NOMO-1 treated with dmso at 0.1 percent for 144 hours (cell line): ENCODE data around the gene PTPRN2.
"Not testable (repeated sequence)": the region's sequence is repeated elsewhere in the genome, so short reads cannot be mapped to it uniquely, and the experiment has no call there.

Experiments
- DNase-seq: peaks from one replicate; lab custom pipeline; 2025; ENCODE audit not compliant: unreplicated experiment; lab: John Stamatoyannopoulos, UW

PTPRN2 gene

DNA sequence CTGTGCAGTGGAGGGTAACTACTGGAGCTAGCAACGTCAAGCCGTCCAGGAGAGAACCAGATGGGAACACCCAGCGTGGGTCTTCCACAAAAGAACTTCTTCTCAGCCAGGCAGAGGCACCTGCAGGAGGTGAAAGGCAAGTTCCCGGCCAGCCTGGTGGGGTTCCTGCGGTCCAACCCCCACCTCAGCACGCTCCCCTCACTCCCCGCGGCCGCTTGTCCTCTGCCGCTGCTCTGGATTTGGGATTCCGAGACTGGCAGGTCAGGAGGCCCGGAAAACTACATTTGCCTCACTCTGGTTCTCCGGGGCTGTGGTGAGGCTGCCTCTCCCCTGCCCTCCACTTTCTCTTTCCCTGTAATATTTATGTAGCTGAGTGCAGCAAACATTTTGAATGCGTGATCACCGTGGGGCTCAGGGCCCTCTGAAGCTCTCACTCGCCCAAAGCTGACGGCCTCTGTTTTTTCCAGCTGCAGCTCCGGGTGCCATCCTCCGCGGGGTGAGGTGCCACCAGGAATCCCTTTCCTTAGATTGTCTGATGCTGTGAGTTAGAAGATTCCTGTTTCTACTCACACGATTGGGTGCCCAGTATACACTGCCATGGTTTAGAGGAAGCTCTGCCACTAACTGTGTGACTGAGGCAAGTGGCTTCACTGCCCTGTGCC, 884.0 kb downstream of the PTPRN2 start:
- DNase-seq = no peak

DNA sequence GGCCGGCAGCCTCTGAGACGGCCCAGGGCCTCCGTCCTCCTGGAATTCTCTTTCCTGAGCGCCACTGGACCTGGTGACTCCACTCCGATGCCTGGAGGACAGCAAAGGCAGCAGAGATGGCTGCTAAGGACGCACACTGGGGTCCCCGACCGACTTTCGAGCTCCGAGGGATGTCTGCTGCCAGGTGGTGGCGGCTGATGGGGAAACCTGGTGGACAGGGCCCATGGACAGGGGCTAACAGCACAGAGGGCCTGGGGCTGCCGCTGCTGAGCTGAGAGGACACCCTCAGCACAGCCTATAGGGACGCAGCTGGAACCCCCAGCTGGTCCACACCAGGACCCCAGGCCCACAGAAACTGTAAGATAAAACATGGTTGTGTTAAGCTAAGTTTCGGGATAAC, 884.5 kb downstream of the PTPRN2 start:
- DNase-seq = no peak

DNA sequence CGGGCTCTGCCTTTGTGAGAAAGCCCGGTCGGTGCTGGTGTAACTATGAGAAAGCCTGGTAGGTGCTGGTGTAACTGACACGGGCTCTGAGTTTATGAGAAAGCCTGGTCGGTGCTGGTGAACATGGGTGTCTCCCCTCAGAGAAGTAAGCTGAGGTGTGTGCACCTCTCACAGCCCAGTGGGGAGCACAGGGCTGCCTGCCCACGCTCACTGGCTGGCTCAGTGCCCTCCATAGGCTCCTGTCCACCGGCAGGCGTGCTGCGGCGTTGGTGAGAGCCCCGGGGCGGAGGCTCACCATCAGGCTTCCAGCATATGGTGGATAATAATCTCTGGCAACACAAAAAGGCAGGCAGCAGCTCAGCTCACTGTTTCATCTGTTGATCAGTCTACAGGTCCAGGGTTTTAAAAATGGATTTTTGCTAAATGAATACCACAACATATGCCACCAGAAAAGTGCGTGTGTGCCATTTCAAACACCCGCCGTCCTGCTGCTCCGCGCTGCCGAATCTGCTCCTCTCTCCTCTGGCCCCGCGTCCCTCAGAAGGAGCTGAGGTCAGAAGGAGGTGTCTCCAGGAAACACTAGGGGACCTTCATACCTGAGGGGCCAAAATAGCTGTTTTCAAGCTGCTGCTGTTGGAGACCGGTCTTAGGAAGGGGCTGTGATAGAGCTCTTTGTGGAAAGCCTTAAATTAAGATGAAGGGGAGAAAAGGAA, 885.2 kb downstream of the PTPRN2 start:
- DNase-seq = no peak

DNA sequence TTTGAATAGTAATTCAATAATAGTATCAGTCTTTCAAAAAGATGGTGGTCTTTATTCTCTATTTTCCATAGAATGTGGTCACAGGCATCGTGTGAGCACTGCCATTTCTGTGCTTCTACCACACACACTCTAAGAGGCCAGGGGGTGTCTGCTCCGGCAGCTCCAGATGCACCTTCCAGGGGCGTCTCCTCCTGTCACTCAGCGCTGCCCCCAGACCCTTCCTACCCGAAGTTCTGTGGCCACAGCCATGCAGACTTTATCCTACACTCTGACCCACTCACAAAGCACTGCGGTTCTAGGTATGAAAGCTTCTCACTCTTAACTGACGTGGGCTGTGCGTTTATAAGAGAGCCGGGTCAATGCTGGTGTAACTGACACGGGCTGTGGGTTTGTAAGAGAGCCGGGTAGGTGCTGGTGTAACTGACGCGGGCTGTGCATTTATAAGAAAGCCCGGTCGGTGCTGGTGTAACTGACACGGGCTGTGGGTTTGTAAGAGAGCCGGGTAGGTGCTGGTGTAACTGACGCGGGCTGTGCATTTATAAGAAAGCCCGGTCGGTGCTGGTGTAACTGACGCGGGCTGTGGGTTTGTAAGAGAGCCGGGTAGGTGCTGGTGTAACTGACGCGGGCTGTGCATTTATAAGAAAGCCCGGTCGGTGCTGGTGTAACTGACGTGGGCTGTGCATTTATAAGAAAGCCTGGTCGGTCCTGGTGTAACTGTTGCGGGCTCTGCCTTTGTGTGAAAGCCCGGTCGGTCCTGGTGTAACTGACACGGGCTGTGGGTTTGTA, 886.0 kb downstream of the PTPRN2 start:
- not testable (repeated sequence) for DNase-seq

DNA sequence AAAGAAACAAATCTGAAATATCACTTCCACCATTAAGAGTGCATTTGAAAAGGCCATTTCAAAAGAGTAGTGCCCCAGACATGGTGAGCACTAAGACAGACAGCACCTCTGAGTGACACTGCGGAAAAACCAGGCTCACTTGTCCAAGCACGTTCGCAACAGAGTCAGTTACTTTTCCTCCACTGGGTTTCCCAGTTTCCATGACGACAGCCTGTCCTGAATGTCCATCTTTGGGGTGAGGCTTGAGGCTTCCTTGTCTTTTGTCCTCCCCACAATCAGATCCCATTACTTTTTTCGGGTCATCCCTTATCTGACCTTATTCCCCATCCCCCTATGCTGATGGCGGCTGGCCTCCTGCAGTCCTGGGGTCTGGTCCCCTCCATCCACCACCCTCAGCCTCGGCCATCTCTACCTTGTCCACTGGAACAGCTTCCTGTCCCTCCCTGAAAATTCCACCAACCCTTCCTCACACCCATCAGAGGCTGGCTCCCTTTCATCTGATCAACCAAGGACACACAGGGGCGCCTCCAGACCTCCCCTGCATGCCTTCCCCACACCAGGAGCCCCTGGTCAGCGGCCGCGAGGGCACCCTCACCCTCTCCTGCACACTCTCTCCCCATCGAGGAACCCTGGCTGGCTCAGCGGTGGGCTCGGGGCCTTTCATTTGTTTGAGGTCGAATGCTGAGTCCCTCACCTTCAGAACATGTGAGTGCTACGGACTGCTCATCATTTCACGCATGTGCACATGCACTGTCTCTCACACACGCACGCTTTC, 887.2 kb downstream of the PTPRN2 start:
- no peak for DNase-seq

DNA sequence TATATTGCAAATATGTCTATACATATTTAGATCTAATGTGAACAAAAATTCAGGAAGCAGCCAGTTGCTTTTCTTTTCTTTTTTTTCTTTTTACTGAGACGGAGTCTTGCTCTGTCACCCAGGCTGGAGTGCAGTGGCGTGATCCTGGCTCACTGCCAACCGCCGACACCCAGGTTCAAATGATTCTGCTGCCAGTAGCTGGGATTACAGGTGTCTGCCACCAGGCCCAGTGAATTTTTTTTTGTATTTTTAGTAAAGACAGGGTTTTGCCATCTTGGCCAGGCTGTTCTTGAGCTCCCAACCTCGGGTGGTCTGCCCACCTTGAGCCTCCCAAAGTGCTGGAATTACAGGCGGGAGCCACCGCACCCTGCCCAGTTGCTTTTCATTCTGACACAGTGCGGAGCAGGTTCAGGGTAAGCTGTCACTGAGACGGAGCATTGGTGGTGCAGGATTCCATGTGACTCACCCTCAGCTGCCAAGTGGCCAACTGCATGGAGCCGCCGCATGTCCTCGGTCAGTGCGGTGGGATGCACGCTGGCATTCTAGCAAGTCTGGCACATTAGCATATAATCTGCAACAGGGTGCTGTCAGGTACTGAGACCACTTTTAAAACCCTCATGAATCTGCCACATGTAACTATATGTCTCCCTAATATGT, 888.1 kb downstream of the PTPRN2 start:
- no peak for DNase-seq

DNA sequence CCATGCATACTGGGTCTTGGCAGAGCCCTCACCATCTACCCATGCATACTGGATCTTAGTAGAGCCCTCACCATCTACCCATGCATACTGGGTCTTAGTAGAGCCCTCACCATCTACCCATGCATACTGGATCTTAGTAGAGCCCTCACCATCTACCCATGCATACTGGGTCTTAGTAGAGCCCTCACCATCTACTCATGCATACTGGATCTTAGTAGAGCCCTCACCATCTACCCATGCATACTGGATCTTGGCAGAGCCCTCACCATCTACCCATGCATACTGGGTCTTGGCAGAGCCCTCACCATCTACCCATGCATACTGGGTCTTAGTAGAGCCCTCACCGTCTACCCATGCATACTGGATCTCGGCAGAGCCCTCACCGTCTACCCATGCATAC, 890.3 kb downstream of the PTPRN2 start:
- DNase-seq = not testable (repeated sequence)

DNA sequence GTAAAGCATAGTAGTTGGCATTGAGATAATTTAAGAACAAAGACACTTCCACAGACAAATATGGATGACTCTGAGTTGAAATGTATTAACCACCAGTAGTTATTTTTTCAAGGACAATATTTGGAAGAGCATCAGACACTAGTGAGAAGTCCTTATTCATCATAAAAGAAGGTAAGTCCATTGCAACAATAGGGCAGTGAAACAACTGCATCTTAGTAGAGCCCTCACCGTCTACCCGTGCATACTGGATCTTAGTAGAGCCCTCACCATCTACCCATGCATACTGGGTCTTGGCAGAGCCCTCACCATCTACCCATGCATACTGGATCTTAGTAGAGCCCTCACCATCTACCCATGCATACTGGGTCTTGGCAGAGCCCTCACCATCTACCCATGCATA, 892.0 kb downstream of the PTPRN2 start:
- DNase-seq = not testable (repeated sequence)

DNA sequence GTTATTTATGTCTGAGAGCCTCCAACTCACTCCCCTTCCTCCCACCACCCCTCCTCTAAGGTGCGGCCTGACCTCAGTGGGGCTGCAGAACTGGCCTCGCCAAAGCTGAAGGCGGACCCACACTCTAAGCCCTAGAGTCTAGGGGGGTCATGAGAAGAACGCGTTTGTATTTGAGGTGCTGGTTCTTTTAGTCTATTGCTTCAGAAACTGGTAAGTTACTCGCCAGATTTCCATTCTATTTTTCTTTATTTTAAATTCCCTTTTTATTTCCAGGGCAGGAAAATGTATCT, 893.3 kb downstream of the PTPRN2 start:
- no peak for DNase-seq

DNA sequence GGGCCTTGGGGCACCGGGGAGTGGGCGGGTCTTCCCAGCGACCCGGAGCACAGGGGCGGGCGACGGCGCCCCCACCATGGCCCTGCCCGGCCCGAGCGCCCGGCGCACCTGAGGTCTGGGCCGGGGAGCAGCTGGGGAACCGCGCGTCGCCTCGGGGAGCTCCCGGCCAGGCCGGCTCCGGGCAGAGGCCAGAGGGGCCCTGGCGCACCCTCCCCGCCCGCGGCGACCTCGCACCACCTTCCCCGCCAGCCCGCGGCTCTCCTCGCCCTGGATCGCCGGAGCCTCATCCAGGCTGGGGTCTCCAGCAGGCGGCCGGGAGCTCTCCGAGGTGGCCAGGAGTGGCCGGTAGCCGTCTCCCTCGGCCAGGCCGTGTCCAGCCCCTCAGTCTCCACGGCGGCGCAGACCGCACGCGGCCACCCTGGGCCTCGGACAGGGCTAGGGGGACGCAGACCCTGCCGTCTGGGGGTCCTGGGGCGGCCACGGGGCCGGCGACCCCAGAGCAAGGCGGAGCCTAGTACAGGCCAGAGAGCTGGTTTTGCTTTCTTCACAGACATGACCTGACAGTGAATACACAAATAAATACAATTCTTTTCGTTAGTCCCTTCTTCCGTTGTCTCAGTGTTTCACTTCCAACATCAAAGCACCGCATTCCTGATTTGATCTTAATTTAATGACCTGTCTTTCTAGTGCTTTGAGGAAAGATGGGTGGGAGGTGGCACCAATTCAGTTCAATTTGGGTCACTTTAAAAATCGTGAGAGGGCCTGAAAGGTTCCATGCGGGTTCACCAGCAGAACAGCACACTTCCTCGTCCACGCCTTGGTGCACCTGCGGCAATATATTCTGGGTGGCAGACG, 893.9 kb downstream of the PTPRN2 start:
- DNase-seq = no peak

DNA sequence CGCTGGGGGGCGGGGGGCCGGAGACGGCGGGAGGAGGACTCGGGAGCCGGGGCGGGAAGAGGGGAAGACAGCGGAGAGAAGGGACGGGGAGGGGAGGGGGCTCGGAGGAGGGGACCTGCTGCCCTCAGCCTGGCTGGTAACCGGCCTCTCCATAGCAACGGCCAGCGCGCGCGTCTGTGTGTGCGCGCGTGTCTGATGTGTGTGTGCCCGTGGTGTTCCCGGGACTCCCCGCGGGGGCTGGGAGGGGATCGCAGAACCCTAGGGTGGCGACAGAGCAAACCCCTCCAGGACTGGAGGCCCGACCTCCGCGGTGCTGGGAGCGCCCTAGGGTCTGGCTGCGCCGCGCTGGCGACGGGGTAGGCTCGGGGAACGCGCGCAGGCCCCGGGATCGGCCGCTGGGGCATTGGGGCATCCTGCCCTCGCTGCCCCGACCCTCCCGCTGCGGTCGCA, 894.5 kb downstream of the PTPRN2 start:
- DNase-seq = no peak

DNA sequence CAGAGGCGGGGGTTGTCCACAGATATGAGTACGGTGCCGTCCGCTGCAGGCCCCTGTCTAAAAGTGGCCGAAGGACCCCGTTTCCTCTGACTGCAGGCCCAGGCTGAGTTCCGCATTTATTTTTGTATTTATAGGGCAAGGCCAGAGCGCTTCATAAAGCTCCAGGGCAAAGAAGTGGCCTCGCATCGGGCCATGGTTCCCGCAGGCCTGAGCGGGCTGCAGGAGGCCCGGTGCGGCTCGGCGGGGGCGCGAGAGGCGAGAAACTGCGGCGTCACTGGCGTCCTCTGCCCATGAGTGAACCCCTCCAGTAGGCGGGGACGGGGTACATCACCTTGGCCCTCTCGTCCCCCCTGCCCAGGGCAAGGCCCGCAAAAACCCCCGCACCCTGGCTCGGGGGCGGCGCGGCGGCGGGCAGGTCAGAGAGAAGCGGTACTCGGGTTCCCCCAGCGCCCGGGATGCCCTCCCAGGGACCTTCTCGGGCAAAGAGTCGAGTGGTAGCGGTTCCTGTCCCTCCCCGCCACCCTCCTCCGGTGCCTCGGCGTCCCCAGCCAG, 895.1 kb downstream of the PTPRN2 start:
- DNase-seq = no peak

DNA sequence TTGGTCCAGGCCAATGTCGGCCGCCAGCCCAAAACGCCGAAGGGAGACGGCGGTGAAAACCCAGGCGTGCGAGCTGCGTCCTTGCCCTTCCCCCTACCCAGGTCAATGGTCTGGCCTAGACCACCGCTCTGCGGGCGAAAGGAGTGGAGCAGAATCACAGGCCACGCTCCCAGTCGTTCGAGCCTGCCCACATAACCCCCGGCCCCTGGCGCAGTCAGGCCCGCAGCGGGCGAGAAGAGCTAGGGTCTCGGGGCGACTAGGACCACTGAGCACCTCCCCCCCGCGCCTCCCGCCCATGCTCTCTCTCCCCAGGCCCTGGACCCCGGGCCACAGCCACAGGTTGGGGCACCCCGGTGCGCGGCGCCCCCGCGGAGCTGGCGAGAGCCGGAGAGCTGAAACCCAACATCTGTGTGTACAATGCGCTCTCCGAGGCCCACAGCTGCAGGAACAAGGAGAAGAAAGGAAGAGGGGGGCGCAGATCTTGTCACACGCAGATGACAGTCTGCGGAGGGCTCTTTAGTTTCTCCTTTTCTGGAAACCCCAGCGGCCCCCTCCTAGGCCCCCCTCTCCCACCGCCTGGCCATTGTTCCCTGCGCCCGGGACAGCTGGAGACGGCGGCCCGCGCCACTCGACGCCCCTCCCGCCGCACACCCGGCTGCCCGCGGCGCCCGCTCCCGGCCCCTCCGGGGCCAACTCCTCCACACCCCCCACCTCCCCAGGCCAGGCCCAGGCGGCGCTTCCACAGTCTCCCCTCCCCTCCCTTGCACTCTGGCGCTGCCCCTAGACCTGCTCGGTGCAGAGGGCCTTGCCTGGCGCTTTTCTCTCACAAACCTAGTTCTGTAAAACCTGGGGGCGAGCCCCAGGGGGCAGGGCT, 895.8 kb downstream of the PTPRN2 start:
- DNase-seq = no peak

DNA sequence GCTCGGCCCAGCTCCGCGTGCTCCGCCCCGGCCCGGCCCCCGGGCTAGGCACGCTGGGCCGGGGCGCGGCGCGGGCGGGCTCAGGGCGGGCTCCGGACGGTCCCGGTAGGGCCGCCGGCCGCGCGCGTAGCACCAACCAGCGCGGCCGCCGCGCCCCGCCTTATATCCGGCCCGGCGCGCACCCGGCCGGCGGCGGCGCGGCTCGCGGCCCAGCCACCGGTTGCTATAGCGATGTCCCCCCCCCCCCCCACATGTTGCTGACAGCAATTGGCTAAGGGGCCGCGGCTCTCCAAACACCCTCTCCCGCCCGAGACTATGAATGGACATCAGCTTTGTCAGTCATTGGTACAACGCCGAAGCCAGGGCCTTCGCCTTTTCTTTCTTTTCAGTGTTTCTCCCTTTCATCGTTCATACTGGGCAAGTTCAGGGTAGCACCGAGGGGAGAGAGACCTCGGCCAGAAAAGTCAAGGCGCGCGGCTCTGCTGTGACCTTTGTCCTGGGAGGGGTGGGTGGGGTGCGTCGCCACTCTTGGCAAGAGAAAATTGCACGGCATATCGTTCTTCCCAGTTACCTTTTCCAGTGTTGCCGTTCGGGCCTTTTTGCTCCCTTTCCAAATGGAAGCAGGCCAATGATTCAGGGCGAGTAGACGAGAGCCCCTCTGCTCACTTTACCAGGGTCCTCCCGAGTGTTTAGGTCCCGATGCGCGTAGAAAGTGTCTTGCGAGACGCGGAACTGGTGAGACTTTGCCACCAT, 896.6 kb downstream of the PTPRN2 start:
- no peak for DNase-seq

DNA sequence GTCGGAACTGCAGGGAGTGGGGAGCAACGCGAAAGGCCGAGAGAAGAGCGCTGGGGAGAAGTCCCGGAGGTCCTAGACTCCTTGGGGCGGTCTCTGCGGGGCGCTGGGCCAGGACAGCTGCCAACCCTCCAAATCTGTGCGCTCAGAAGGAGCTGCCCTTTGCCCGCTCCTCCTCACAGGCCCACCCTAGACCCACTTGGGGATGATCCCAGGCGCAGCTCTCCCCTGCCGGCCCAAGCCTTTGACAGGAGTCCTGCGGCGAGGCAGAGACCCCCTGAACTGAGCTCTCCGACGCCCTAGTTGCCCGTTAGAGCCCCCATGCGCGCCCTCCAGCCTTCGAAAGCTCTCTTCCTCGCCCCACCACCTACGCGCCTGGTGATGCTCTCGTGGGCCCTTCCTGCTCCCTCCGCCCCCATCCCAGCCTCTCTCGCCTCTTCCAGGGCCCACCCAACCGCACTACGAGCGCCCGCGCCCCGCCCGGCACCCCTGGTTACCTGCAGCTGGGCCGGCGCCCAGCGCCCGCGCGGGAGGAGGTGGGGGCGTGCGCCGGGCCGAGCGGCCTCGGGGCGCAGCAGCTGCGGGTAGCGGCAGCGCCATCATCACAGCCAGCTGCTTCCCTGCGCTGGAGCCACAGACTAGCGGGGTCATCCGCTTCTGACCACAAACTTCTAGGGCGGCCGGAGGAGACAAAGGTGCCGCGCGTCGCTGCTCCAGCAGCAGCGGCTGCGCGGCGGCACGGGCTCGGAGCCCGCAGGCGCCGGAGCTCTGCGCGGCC, 897.4 kb downstream of the PTPRN2 start:
- DNase-seq = no peak

DNA sequence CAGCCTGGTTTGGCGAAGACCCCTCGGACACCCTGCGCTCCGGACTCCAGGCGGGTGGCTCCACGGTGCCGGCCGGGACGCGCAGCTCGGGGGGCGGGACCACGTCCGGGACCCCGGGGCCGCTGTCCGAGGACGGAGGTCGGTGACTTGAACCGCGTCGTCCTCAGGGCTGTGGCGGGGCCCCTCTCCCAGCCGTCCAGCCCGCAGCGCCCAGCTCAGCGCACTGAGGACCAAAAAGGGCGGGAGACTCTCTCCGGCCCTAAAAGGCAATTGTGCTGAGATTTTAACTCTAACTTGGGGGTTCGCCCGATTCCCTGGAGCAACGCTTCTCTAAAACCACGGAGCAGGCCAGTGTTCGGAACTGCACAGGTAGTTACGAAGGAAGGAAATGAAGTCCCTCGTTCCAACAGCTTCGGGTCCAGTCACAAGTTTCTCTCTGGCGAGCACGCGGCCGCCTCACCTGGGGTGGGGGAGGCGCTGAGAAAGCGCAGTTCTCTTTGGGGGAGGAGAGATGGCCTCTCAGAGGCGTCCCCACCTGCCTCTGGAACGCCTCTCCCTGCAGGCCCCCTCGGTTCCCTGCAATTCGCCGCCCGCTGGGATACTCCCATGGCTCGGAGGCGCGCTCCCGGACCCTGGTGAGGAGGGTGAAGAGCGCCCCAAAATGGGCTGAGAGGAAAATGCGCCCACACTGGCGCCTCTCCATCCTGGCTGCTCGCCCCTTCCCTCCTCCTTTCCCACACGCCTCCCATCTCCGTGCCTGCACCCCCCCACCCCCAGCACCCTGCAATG, 898.2 kb downstream of the PTPRN2 start:
- DNase-seq = no peak
